ENCODE measurements around the gene KHDC4. TPM values are rescaled to one million over a fixed set of nuclear protein-coding genes. Genes with fewer than 3 reads are reported as not detected.

The KHDC4 gene
- total and polyA plus RNA-seq, 2 donors (not counting 3 experiments of a cell fraction or from before 2014, with no cell fraction given) = 47.9 to 54.1 TPM

GRCh38 chr1:155934936-155935590 lies 850 bp upstream of the KHDC4 start:
- no peak for DNase-seq (ENCODE audit: low read depth, low spot score)
- dilution Hi-C loops (cut with MboI; ENCODE audit: extremely low pct_ligation_motif_present, low sequenced_read_pairs) (no loop called here), intact Hi-C loops (cut with micrococcal nuclease) (loop anchor here (1.0 kb wide), 4 partner anchors 35 to 119 kb away; partner anchors contain the start of genes LAMTOR2 and SYT11)
- TSS peak; percentile 95 for BruUV-seq (replicated peaks)
- no peak for FAIRE-seq
- POLR2A ChIA-PET = interaction anchor here (0.7 to 1.3 kb wide), 4 partner anchors 54 to 187 kb away, joined by 3 to 9 read pairs (median 6); no protein-coding TSS in a partner anchor
- peaks cover 41% of the 10 kb centered on the region for H3K79me2 ChIP-seq (ENCODE audit: control insufficient read depth, insufficient read depth, low read length)
- TF ChIP-seq EZH2 (IDR thresholded peaks at IDR 0.05; ENCODE audit: borderline replicate concordance, low read depth, low read length, severe bottlenecking) (no peak), POLR2A (IDR thresholded peaks at IDR 0.05; ENCODE audit: low read depth, low read length) (no peak), CTCF (IDR thresholded peaks at IDR 0.05; ENCODE audit: extremely low read depth in 1 of 2, insufficient read depth in 1 of 2, low read depth in 1 of 2, low read length in 2 of 2) (no peak), GATA2 (IDR thresholded peaks at IDR 0.05; ENCODE audit: insufficient read depth, insufficient read length, low read depth, low read length) (no peak), FOS (IDR thresholded peaks at IDR 0.05; ENCODE audit: borderline replicate concordance, insufficient read depth, low read length) (no peak), POLR2AphosphoS5 (IDR thresholded peaks at IDR 0.05; ENCODE audit: insufficient read depth, low read depth, low read length) (no peak), JUN (IDR thresholded peaks at IDR 0.05; ENCODE audit: borderline replicate concordance, insufficient read depth, insufficient read length, low read depth) (no peak), MAX (IDR thresholded peaks at IDR 0.05; ENCODE audit: insufficient read depth, insufficient read length) (no peak), MYC (IDR thresholded peaks at IDR 0.05; ENCODE audit: low read depth, low read length) (no peak)
- no peaks in the 10 kb centered on the region for H4K20me1 ChIP-seq (replicated peaks; ENCODE audit: control insufficient read depth, extremely low read depth, insufficient read depth, low read length)
- no peaks in the 10 kb centered on the region for H3K27me3 ChIP-seq (ENCODE audit: control insufficient read depth in 2 of 2, insufficient read depth in 2 of 2, low read length in 2 of 2)
- peak overlapping the region; percentile 93 for H3K4me2 ChIP-seq (ENCODE audit: insufficient read depth, low read length)
- H3K9me1 ChIP-seq (replicated peaks; ENCODE audit: control insufficient read depth, extremely low read depth, insufficient read depth, low read length) = no peaks in the 10 kb centered on the region
- CTCF ChIA-PET = interaction anchor here (1.2 to 6.7 kb wide), 6 partner anchors 11 to 131 kb away, joined by 3 to 57 read pairs (median 4); no protein-coding TSS in a partner anchor
- H2AFZ ChIP-seq (ENCODE audit: low read depth, low read length) = peak overlapping the region; percentile 32
- peaks cover 46% of the 10 kb centered on the region for H3K4me1 ChIP-seq (ENCODE audit: control insufficient read depth, extremely low read depth, insufficient read depth, low read length)
- H3K4me3 ChIP-seq (replicated peaks in 1 of 3; ENCODE audit: insufficient read depth in 1 of 3, low read depth in 1 of 3, low read length in 3 of 3) = peak overlapping the region; percentile 27 to 97 (median 92)
- H3K9me3 ChIP-seq (replicated peaks; ENCODE audit: control insufficient read depth, insufficient read depth, low read length) = no peaks in the 10 kb centered on the region
- peak overlapping the region; percentile 84 for H3K9ac ChIP-seq (replicated peaks; ENCODE audit: extremely low read depth, insufficient read depth, low read length)
- H3K36me3 ChIP-seq (ENCODE audit: control insufficient read depth in 2 of 2, extremely low read depth in 1 of 2, insufficient read depth in 2 of 2, low read length in 2 of 2) = peaks cover 2 to 7% of the 10 kb centered on the region in 2 experiments
- H3K27ac ChIP-seq (ENCODE audit: insufficient read depth, low read depth, low read length) = peak overlapping the region; percentile 60

Data from endothelial cell of umbilical vein (primary cell).